Liver (tissue), 9 donors: ENCODE measurements around the gene MYO7B. TPM values are rescaled to one million over a fixed set of nuclear protein-coding genes. Genes with fewer than 3 reads are reported as not detected.

Experiments
- DNase-seq: peaks from one replicate; pipeline ENCODE4 v3.0.0-alpha.2; 2017; ENCODE audit warnings: low spot score
- H3K27ac ChIP-seq, 2 donors: one replicate each; pipeline ENCODE4 v1.7.0; 2013; ENCODE audit warnings: inconsistent platforms in 2 of 2, low read length in 2 of 2, control low read depth in 1 of 2, low read depth in 1 of 2, mild to moderate bottlenecking in 1 of 2
- H3K27me3 ChIP-seq, 4 donors: one replicate each; pipeline versions ENCODE4 v1.6.1 to v1.7.0; 2013; ENCODE audit warnings: low read length in 3 of 4, inconsistent platforms in 1 of 4, mild to moderate bottlenecking in 1 of 4, moderate library complexity in 1 of 4; ENCODE audit not compliant: control insufficient read depth in 4 of 4, insufficient read depth in 4 of 4
- H3K36me3 ChIP-seq, 4 donors: one replicate each; pipeline versions ENCODE4 v1.6.1 to v1.7.0; 2013; ENCODE audit warnings: low read length in 3 of 4, mild to moderate bottlenecking in 3 of 4, low read depth in 1 of 4, moderate library complexity in 1 of 4; ENCODE audit not compliant: control insufficient read depth in 4 of 4, insufficient read depth in 3 of 4
- H3K4me1 ChIP-seq, 4 donors: one replicate each; pipeline versions ENCODE4 v1.6.1 to v1.7.0; 2013; ENCODE audit warnings: low read length in 3 of 4, mild to moderate bottlenecking in 3 of 4, moderate library complexity in 1 of 4; ENCODE audit not compliant: control insufficient read depth in 4 of 4, insufficient read depth in 4 of 4
- H3K4me3 ChIP-seq, 3 donors: one replicate each; pipeline versions ENCODE4 v1.6.1 to v1.7.0; 2013; ENCODE audit warnings: low read length in 3 of 3, control low read depth in 1 of 3, low read depth in 1 of 3, mild to moderate bottlenecking in 1 of 3
- H3K9ac ChIP-seq, 2 donors: one replicate each; pipeline ENCODE4 v1.7.0; 2013; ENCODE audit warnings: low read length in 2 of 2, mild to moderate bottlenecking in 2 of 2, moderate library complexity in 2 of 2, control low read depth in 1 of 2, low read depth in 1 of 2
- H3K9me3 ChIP-seq, 4 donors: one replicate each; pipeline versions ENCODE4 v1.6.1 to v1.7.0; 2013; ENCODE audit warnings: low read length in 3 of 4; ENCODE audit not compliant: control insufficient read depth in 4 of 4
- EGR1 ChIP-seq, 2 donors: IDR thresholded peaks; 2 replicates each; pipeline ENCODE4 v1.6.1; 2016 to 2018; ENCODE audit warnings: antibody characterized with exemption in 2 of 2, low read depth in 2 of 2
- FOXA1 ChIP-seq: IDR thresholded peaks from 2 replicates; pipeline ENCODE4 v1.6.1; 2016; ENCODE audit warnings: antibody characterized with exemption
- FOXA2 ChIP-seq: IDR thresholded peaks from 2 replicates; pipeline ENCODE4 v1.6.1; 2016; ENCODE audit warnings: antibody characterized with exemption
- GABPA ChIP-seq, 2 donors: IDR thresholded peaks in 1 of 2; conservative IDR thresholded peaks in 1 of 2; 2 replicates each; pipeline ENCODE4 v1.6.1; 2016; ENCODE audit warnings: antibody characterized with exemption in 2 of 2, mild to moderate bottlenecking in 1 of 2, moderate library complexity in 1 of 2
- HNF4A ChIP-seq, 2 donors: conservative IDR thresholded peaks; 2 replicates each; pipeline ENCODE4 v1.6.1; 2016; ENCODE audit warnings: antibody characterized with exemption in 2 of 2, mild to moderate bottlenecking in 2 of 2
- HNF4G ChIP-seq: IDR thresholded peaks from 2 replicates; pipeline ENCODE4 v1.6.1; 2016; ENCODE audit warnings: antibody characterized with exemption
- JUND ChIP-seq, 2 donors: IDR thresholded peaks; 2 replicates each; pipeline ENCODE4 v1.6.1; 2016; ENCODE audit warnings: antibody characterized with exemption in 2 of 2
- NR2F2 ChIP-seq: IDR thresholded peaks from 2 replicates; pipeline ENCODE4 v1.6.1; 2016; ENCODE audit warnings: antibody characterized with exemption
- RAD21 ChIP-seq, 2 donors: IDR thresholded peaks; 2 replicates each; pipeline ENCODE4 v1.6.1; 2016; ENCODE audit warnings: antibody characterized with exemption in 2 of 2, mild to moderate bottlenecking in 2 of 2
- RXRA ChIP-seq, 2 donors: IDR thresholded peaks; 2 replicates each; pipeline ENCODE4 v1.6.1; 2017 to 2018; ENCODE audit warnings: antibody characterized with exemption in 2 of 2, mild to moderate bottlenecking in 1 of 2
- SP1 ChIP-seq: IDR thresholded peaks from 2 replicates; pipeline ENCODE4 v1.6.1; 2018; ENCODE audit warnings: antibody characterized with exemption, mild to moderate bottlenecking
- TAF1 ChIP-seq: conservative IDR thresholded peaks from 2 replicates; pipeline ENCODE4 v1.6.1; 2016; ENCODE audit warnings: antibody characterized with exemption, mild to moderate bottlenecking
- YY1 ChIP-seq: IDR thresholded peaks from 2 replicates; pipeline ENCODE4 v1.6.1; 2016; ENCODE audit warnings: antibody characterized with exemption, mild to moderate bottlenecking
- WGBS: extraction: QIAGEN DNeasy Blood & Tissue Kit; methylation state at CpG from one replicate; pipeline ENCODE4 v1.1.7; 2013; 5-methylcytosine and 5-hydroxymethylcytosine counted together
- polyA plus RNA-seq, 2 donors: library from polyadenylated mRNA; stranded (reverse) in 1 of 2; unstranded in 1 of 2; fragments of 200-250 nt in 1 of 2; fragments of >200 nt in 1 of 2; fragmentation: Nextera tagmentation in 1 of 2; extraction: Ambion mirVana in 1 of 2; gene quantifications; one replicate each; pipeline versions ENCODE4 v1.2.1 to v1.2.3, GENCODE V29; 2013 to 2015
- total RNA-seq, 2 donors: library from RNA; depleted of rRNA; stranded (reverse); fragments of >200 nt; gene quantifications; one replicate each; pipeline ENCODE4 v1.2.3, GENCODE V29; 2014
- TF ChIP-seq, protein P1 (sequence below): IDR thresholded peaks from 2 replicates; pipeline ENCODE4 v1.6.1; 2016; ENCODE audit warnings: antibody characterized with exemption
- TF ChIP-seq, protein P2 (sequence below): IDR thresholded peaks from 2 replicates; pipeline ENCODE4 v1.6.1; 2016; ENCODE audit warnings: antibody characterized with exemption
- TF ChIP-seq, protein P3 (sequence below): fragments of 150-350 bp; IDR thresholded peaks from 2 replicates; pipeline ENCODE4 v1.5.1; 2017; ENCODE audit warnings: improper control_type of control experiment, low read depth, low read length; ENCODE audit not compliant: missing input control
- TF ChIP-seq, protein P4 (sequence below): IDR thresholded peaks from 2 replicates; pipeline ENCODE4 v1.6.1; 2016; ENCODE audit warnings: antibody characterized with exemption, mild to moderate bottlenecking
- donor health status: healthy.
- donor health status: healthy.
- donor health status: healthy.
- donor health status: healthy.
- donor health status: healthy.

MYO7B gene
- total and polyA plus RNA-seq, 4 donors, result 0.15 to 1.1 (median 0.64) TPM

DNA sequence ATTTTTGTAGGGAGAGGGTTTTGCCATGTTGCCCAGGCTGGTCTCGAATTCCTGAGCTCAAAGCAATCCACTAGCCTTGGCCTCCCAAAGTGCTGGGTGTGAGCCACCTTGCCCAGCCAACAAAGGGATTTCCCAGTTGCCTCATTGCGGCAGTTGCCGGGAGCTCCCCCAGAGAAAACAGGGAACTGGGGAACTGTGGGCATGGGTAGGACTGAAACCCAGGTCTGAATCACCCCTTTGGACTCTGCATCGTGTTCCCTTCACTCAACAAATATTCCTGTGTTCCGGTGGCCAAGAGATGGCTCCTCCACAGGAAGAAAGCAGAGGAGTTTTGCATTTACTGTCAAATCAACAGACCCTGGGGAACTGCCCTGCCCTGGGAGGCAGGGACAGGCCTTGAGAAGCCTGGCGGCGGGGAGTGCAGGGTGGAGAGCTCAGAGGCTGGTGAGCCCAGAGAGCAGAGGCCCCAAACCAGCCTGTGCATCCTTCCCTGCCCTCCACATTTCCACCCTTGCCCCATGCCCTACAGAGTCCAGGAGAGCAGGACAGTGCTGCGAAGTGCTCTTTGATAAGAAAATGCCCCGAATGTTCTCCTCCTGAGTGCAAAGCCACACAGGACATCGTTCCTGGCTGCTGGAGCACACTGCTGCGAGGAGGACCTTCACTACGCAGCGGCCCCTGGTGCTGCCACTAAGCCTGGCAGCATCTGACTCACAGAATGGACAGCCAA, 24.9 kb downstream of the MYO7B start:
- no peak overlapping the region for H3K27ac ChIP-seq
- DNase-seq, result no peak
- 81% methylated on average over 13 of the region's 13 CpGs for WGBS
- H3K4me3 ChIP-seq, result no peak overlapping the region
- no peaks in the 10 kb centered on the region for H3K27me3 ChIP-seq
- no peaks in the 10 kb centered on the region for H3K4me1 ChIP-seq
- TF ChIP-seq RAD21 (IDR thresholded peaks at IDR 0.05) (no peak), YY1 (no peak), FOXA1 (no peak), RXRA (IDR thresholded peaks at IDR 0.05) (no peak), EGR1 (IDR thresholded peaks at IDR 0.05; ENCODE audit: low read depth in 2 of 2) (no peak), SP1 (no peak)
- TF ChIP-seq, protein P1, sequence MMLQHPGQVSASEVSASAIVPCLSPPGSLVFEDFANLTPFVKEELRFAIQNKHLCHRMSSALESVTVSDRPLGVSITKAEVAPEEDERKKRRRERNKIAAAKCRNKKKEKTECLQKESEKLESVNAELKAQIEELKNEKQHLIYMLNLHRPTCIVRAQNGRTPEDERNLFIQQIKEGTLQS, result no peak
- H3K36me3 ChIP-seq, result no peaks in the 10 kb centered on the region
- H3K9ac ChIP-seq, result no peak overlapping the region
- no peaks in the 10 kb centered on the region for H3K9me3 ChIP-seq

DNA sequence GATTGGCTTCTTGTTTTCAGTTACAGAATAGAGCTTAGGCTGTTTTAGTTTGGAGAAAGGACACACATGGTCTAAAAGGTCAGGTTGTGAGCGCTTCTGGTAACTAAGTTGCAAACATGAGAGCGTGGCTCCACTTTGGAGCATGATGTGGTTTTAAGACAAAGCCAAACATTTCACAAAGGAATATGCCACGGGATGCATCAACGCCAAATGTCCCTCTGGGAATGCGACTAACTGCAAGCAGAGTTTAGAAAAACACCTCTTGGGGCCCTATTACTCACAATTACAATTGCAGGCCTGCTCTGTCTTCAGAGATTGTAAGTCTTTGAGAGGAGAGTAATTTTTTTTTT, 25.4 kb downstream of the MYO7B start:
- no peak overlapping the region for H3K4me3 ChIP-seq
- 95% methylated on average over 5 of the region's 5 CpGs for WGBS
- no peak overlapping the region for H3K27ac ChIP-seq
- H3K36me3 ChIP-seq, result no peaks in the 10 kb centered on the region
- no peaks in the 10 kb centered on the region for H3K27me3 ChIP-seq
- no peak overlapping the region for H3K9ac ChIP-seq
- DNase-seq, result no peak
- no peak for TF ChIP-seq YY1
- TF ChIP-seq, protein P2, sequence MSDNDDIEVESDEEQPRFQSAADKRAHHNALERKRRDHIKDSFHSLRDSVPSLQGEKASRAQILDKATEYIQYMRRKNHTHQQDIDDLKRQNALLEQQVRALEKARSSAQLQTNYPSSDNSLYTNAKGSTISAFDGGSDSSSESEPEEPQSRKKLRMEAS, result no peak
- TF ChIP-seq JUND (IDR thresholded peaks at IDR 0.05), result no peak
- no peak for TF ChIP-seq HNF4G
- no peak for TF ChIP-seq HNF4A (conservative IDR thresholded peaks at IDR 0.05)
- TF ChIP-seq RXRA (IDR thresholded peaks at IDR 0.05), result no peak
- H3K9me3 ChIP-seq, result no peaks in the 10 kb centered on the region
- no peaks in the 10 kb centered on the region for H3K4me1 ChIP-seq

DNA sequence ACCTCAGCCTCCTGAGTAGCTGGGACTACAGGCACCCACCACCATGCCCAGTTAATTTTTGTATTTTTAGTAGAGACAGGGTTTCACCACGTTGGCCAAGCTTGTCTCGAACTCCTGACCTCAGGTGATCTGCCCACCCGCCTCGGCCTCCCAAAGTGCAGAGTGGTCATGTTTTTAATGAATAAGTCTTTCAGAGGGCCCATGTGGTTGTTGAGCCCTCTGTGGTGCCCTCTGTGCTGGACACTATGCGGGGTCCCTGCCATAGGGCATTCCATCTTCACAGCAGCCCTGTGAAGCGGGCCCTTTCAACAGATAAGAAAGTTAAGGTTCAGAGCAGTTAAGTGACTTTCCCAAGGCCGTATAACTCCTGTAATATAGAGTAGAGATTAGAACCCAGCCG, 25.9 kb downstream of the MYO7B start:
- WGBS, result 93% methylated on average over 8 of the region's 8 CpGs
- Histone ChIP-seq H3K9me3 (no peaks in the 10 kb centered on the region), H3K4me3 (no peak overlapping the region), H3K9ac (no peak overlapping the region), H3K4me1 (no peaks in the 10 kb centered on the region), H3K27me3 (no peaks in the 10 kb centered on the region), H3K27ac (no peak overlapping the region), H3K36me3 (no peaks in the 10 kb centered on the region)
- TF ChIP-seq, protein P2, result no peak
- TF ChIP-seq, protein P3, sequence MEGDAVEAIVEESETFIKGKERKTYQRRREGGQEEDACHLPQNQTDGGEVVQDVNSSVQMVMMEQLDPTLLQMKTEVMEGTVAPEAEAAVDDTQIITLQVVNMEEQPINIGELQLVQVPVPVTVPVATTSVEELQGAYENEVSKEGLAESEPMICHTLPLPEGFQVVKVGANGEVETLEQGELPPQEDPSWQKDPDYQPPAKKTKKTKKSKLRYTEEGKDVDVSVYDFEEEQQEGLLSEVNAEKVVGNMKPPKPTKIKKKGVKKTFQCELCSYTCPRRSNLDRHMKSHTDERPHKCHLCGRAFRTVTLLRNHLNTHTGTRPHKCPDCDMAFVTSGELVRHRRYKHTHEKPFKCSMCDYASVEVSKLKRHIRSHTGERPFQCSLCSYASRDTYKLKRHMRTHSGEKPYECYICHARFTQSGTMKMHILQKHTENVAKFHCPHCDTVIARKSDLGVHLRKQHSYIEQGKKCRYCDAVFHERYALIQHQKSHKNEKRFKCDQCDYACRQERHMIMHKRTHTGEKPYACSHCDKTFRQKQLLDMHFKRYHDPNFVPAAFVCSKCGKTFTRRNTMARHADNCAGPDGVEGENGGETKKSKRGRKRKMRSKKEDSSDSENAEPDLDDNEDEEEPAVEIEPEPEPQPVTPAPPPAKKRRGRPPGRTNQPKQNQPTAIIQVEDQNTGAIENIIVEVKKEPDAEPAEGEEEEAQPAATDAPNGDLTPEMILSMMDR, result no peak
- TF ChIP-seq RAD21 (IDR thresholded peaks at IDR 0.05) (no peak), FOXA1 (no peak), TAF1 (no peak), JUND (IDR thresholded peaks at IDR 0.05) (no peak), HNF4G (no peak), EGR1 (IDR thresholded peaks at IDR 0.05; ENCODE audit: low read depth in 2 of 2) (no peak), NR2F2 (no peak), SP1 (no peak), RXRA (IDR thresholded peaks at IDR 0.05) (no peak), GABPA (IDR thresholded peaks at IDR 0.05 in 1 of 2, conservative IDR thresholded peaks at IDR 0.05 in 1 of 2) (no peak), HNF4A (conservative IDR thresholded peaks at IDR 0.05) (no peak), FOXA2 (no peak)
- TF ChIP-seq, protein P1, result no peak
- TF ChIP-seq, protein P4, sequence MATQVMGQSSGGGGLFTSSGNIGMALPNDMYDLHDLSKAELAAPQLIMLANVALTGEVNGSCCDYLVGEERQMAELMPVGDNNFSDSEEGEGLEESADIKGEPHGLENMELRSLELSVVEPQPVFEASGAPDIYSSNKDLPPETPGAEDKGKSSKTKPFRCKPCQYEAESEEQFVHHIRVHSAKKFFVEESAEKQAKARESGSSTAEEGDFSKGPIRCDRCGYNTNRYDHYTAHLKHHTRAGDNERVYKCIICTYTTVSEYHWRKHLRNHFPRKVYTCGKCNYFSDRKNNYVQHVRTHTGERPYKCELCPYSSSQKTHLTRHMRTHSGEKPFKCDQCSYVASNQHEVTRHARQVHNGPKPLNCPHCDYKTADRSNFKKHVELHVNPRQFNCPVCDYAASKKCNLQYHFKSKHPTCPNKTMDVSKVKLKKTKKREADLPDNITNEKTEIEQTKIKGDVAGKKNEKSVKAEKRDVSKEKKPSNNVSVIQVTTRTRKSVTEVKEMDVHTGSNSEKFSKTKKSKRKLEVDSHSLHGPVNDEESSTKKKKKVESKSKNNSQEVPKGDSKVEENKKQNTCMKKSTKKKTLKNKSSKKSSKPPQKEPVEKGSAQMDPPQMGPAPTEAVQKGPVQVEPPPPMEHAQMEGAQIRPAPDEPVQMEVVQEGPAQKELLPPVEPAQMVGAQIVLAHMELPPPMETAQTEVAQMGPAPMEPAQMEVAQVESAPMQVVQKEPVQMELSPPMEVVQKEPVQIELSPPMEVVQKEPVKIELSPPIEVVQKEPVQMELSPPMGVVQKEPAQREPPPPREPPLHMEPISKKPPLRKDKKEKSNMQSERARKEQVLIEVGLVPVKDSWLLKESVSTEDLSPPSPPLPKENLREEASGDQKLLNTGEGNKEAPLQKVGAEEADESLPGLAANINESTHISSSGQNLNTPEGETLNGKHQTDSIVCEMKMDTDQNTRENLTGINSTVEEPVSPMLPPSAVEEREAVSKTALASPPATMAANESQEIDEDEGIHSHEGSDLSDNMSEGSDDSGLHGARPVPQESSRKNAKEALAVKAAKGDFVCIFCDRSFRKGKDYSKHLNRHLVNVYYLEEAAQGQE, result no peak
- DNase-seq, result no peak
